GM12878 (cell line): ENCODE measurements around the gene PLP2. TPM values are rescaled to one million over a fixed set of nuclear protein-coding genes. Genes with fewer than 3 reads are reported as not detected.

ENCODE experiments used
- ATAC-seq: fragments of 200-7000 bp; cut with Tn5 transposase; 3 replicates; pipeline ENCODE4 v1.9.1; 2020; ENCODE audit warnings: mild to moderate bottlenecking, moderate library complexity
- BruUV-seq: library from RNA; stranded (reverse); fragments of 400-500 nt; replicated peaks from 2 replicates; lab custom pipeline; 2021; lab: Mats Ljungman, UMichigan
- CTCF ChIA-PET: fragments of 300-600 bp; sonication (Branson Sonifier 250); formaldehyde crosslinking; extraction: SDS; loops from one replicate; lab custom pipeline; 2021; ENCODE audit warnings: inconsistent platforms; lab: Yijun Ruan, JAX
- POLR2A ChIA-PET: fragments of 350-600 bp; formaldehyde crosslinking; extraction: SDS; loops from one replicate; lab custom pipeline; 2021; ENCODE audit warnings: inconsistent platforms; lab: Charles Lee
- RAD21 ChIA-PET: fragments of 300-600 bp; sonication (Branson Sonifier 250); formaldehyde crosslinking; loops from one replicate; lab custom pipeline; 2023; ENCODE audit warnings: antibody characterized with exemption; ENCODE audit not compliant: unreplicated experiment; lab: Charles Lee
- SMC1A ChIA-PET: fragments of 300-600 bp; sonication (Branson Sonifier 250); formaldehyde crosslinking; loops from one replicate; lab custom pipeline; 2023; ENCODE audit not compliant: unreplicated experiment, uncharacterized antibody; lab: Charles Lee
- DNase-seq: peaks from one replicate; pipeline ENCODE4 v3.0.0-alpha.2; 2011; ENCODE audit warnings: low read depth, low spot score
- FAIRE-seq: peaks from 3 replicates; lab custom pipeline; 2011; peaks lifted over from hg19 to GRCh38; lab: Jason Lieb, UNC
- H2AFZ ChIP-seq: 2 replicates; pipeline ENCODE4 v1.6.0; 2011; ENCODE audit warnings: low read depth, low read length, control low read depth; ENCODE audit not compliant: control insufficient read depth
- H3K27ac ChIP-seq: 2 replicates; pipeline ENCODE4 v1.5.1; 2011; ENCODE audit warnings: control low read depth; ENCODE audit not compliant: control insufficient read depth, insufficient read depth
- H3K27me3 ChIP-seq, 2 experiments: replicated peaks in 1 of 2; 2 replicates each; pipeline versions ENCODE4 v1.6.0 to v1.6.1; 2011; ENCODE audit warnings: low read length in 1 of 2; ENCODE audit not compliant: control insufficient read depth in 2 of 2, insufficient read depth in 2 of 2
- H3K36me3 ChIP-seq, 2 experiments: 2 replicates each; pipeline ENCODE4 v1.5.1; 2011; ENCODE audit warnings: low read length in 1 of 2; ENCODE audit not compliant: control insufficient read depth in 2 of 2, insufficient read depth in 2 of 2
- H3K4me1 ChIP-seq: 2 replicates; pipeline ENCODE4 v1.6.1; 2011; ENCODE audit warnings: mild to moderate bottlenecking, low read length, moderate library complexity, mixed read lengths; ENCODE audit not compliant: control insufficient read depth, insufficient read depth
- H3K4me2 ChIP-seq: 2 replicates; pipeline ENCODE4 v1.6.0; 2011; ENCODE audit warnings: control low read depth; ENCODE audit not compliant: control insufficient read depth, insufficient read depth
- H3K4me3 ChIP-seq: fragments of 200-600 bp; sonication (generic); 2 replicates; pipeline ENCODE4 v1.5.1; 2016
- H3K79me2 ChIP-seq: 2 replicates; pipeline ENCODE4 v1.6.0; 2011; ENCODE audit warnings: low read length; ENCODE audit not compliant: control insufficient read depth, insufficient read depth
- H3K9ac ChIP-seq: 2 replicates; pipeline ENCODE4 v1.8.0; 2011; ENCODE audit warnings: low read length, control low read depth, mixed read lengths; ENCODE audit not compliant: control insufficient read depth, insufficient read depth
- H3K9me3 ChIP-seq: replicated peaks from 3 replicates; pipeline ENCODE4 v1.5.1; 2011; ENCODE audit warnings: mild to moderate bottlenecking, low read length; ENCODE audit not compliant: control insufficient read depth, insufficient read depth
- H4K20me1 ChIP-seq: 2 replicates; pipeline ENCODE4 v1.6.0; 2011; ENCODE audit not compliant: control insufficient read depth, insufficient read depth
- CBFB ChIP-seq: IDR thresholded peaks from 2 replicates; pipeline ENCODE4 v1.6.1; 2016; ENCODE audit warnings: antibody characterized with exemption, low read depth
- CEBPB ChIP-seq, 2 experiments: fragments of 150-350 bp in 1 of 2; IDR thresholded peaks; 2 replicates each; pipeline ENCODE4 v1.6.1; 2012 to 2014; ENCODE audit warnings: low read depth in 2 of 2, low read length in 2 of 2, borderline replicate concordance in 1 of 2, inconsistent platforms in 1 of 2
- GABPA ChIP-seq: IDR thresholded peaks from 2 replicates; pipeline ENCODE4 v1.6.1; 2014; ENCODE audit warnings: antibody characterized with exemption, low read depth, mild to moderate bottlenecking, inconsistent platforms
- IRF4 ChIP-seq: IDR thresholded peaks from 2 replicates; pipeline ENCODE4 v1.6.1; 2011; ENCODE audit warnings: low read depth, low read length
- MEF2A ChIP-seq: IDR thresholded peaks from 2 replicates; pipeline ENCODE4 v1.6.1; 2011; ENCODE audit warnings: low read depth, mild to moderate bottlenecking, low read length, moderate library complexity; ENCODE audit not compliant: insufficient read depth
- MEF2B ChIP-seq: fragments of 450-650 bp; IDR thresholded peaks from 2 replicates; pipeline ENCODE4 v1.6.1; 2018; ENCODE audit warnings: mild to moderate bottlenecking, moderate library complexity; ENCODE audit not compliant: partially characterized antibody, poor library complexity, severe bottlenecking
- NR2F1 ChIP-seq: fragments of 450-650 bp; conservative IDR thresholded peaks from 2 replicates; pipeline ENCODE4 v1.6.1; 2017; ENCODE audit warnings: mild to moderate bottlenecking
- POLR2AphosphoS5 ChIP-seq: IDR thresholded peaks from 2 replicates; pipeline ENCODE4 v1.6.1; 2011; ENCODE audit warnings: mild to moderate bottlenecking, low read length, inconsistent platforms
- WGBS: methylation state at CpG from one replicate; pipeline ENCODE4 v1.1.6; 2016; ENCODE audit warnings: low lambda C conversion rate; ENCODE audit not compliant: insufficient replicate concordance, insufficient coverage; ENCODE audit errors: missing lambda C conversion rate; 5-methylcytosine and 5-hydroxymethylcytosine counted together
- in situ Hi-C: fragments of 300-500 bp; cut with MboI; formaldehyde crosslinking; loops from 9 replicates; pipeline ENCODE4 v1.14.3; 2018; ENCODE audit warnings: mixed read lengths
- intact Hi-C: fragments of 100-400 bp; cut with micrococcal nuclease; formaldehyde crosslinking; loops from one replicate; pipeline ENCODE4 v1.14.2; 2022; ENCODE audit not compliant: unreplicated experiment
- polyA plus RNA-seq, 11 experiments: library from polyadenylated mRNA; depleted of rRNA in 4 of 11; unstranded in 6 of 11; stranded (reverse) in 5 of 11; fragments of >200 nt; fragmentation: Nextera tagmentation in 4 of 11; fragmentation: Illumina TruSeq in 1 of 11; extraction: Ambion mirVana in 4 of 11; extraction: Trizol in 1 of 11; gene quantifications; 1 replicate in 1 of 11; 2 replicates in 10 of 11; pipeline versions ENCODE4 v1.2.1 to v1.2.3, GENCODE V29; 2011 to 2016; ENCODE audit warnings: inconsistent platforms in 2 of 11, missing spikeins in 2 of 11, low read depth in 1 of 11
- total RNA-seq, 4 experiments: library from RNA; depleted of rRNA in 3 of 4; stranded (reverse); fragments of >200 nt in 3 of 4; fragmentation: Illumina TruSeq in 1 of 4; extraction: Trizol in 1 of 4; gene quantifications; 2 replicates each; pipeline versions ENCODE4 v1.2.1 to v1.2.3, GENCODE V29; 2013 to 2021
- TF ChIP-seq, protein P1 (sequence below): fragments of 450-650 bp; IDR thresholded peaks from 2 replicates; pipeline ENCODE4 v1.6.1; 2017; ENCODE audit warnings: borderline replicate concordance
- TF ChIP-seq, protein P2 (sequence below): fragments of 450-650 bp; formaldehyde crosslinking; IDR thresholded peaks from 2 replicates; pipeline ENCODE4 v1.5.0; 2022; ENCODE audit warnings: mild to moderate bottlenecking, missing genetic modification characterization
- TF ChIP-seq, protein P3 (sequence below): IDR thresholded peaks from 2 replicates; pipeline ENCODE4 v1.6.1; 2012; ENCODE audit warnings: improper control_type of control experiment, low read depth, low read length; ENCODE audit not compliant: insufficient replicate concordance

PLP2 gene
- total and polyA plus RNA-seq, 10 of the 15 experiments (the other 5 are each of a cell fraction or from before 2014, with no cell fraction given): 56.6 to 177 (median 99.3) TPM

DNA sequence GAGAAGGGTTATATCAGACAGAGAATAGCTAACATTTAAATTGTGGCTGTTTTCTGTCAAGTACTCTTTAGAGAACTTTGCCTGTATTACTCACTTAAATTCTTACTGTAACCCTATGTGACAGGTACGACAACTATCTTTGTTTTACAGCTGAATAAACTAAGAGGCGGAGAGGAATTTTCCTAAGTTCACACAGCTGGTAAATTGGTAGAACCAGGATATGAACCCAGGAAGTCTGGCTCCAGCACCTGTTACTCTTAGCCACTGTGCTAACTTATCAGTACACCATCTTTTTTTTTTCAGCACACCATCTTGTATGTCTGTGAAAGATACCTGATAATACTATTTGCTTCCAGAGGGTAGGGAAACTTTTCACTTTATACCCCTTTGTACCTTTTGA, 30.3 kb downstream of the PLP2 start:
- H3K9ac ChIP-seq: no peak overlapping the region
- SMC1A ChIA-PET: no interaction called here
- no peak for FAIRE-seq
- no peaks in the 10 kb centered on the region for H3K79me2 ChIP-seq
- H2AFZ ChIP-seq: no peak overlapping the region
- no peak for ATAC-seq
- H3K27ac ChIP-seq: no peak overlapping the region
- H3K9me3 ChIP-seq: no peaks in the 10 kb centered on the region
- H3K4me1 ChIP-seq: no peaks in the 10 kb centered on the region
- H3K4me2 ChIP-seq: no peak overlapping the region
- no peaks in the 10 kb centered on the region for H4K20me1 ChIP-seq
- H3K36me3 ChIP-seq: no peaks in the 10 kb centered on the region
- in situ Hi-C loops: no loop called here
- CTCF ChIA-PET: interaction anchor here (1.7 kb wide), 1 partner anchor 10 kb away, joined by 4 read pairs; no protein-coding TSS in a partner anchor
- H3K4me3 ChIP-seq: no peak overlapping the region
- no peak for DNase-seq
- no TSS peak for BruUV-seq
- intact Hi-C loops: no loop called here
- H3K27me3 ChIP-seq: no peaks in the 10 kb centered on the region
- no peak for TF ChIP-seq CEBPB (IDR thresholded peaks at IDR 0.05; ENCODE audit: borderline replicate concordance in 1 of 2, low read depth in 2 of 2, low read length in 2 of 2)
- no peak for TF ChIP-seq POLR2AphosphoS5
- TF ChIP-seq, protein P1, sequence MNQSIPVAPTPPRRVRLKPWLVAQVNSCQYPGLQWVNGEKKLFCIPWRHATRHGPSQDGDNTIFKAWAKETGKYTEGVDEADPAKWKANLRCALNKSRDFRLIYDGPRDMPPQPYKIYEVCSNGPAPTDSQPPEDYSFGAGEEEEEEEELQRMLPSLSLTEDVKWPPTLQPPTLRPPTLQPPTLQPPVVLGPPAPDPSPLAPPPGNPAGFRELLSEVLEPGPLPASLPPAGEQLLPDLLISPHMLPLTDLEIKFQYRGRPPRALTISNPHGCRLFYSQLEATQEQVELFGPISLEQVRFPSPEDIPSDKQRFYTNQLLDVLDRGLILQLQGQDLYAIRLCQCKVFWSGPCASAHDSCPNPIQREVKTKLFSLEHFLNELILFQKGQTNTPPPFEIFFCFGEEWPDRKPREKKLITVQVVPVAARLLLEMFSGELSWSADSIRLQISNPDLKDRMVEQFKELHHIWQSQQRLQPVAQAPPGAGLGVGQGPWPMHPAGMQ: no peak
- TF ChIP-seq, protein P2, sequence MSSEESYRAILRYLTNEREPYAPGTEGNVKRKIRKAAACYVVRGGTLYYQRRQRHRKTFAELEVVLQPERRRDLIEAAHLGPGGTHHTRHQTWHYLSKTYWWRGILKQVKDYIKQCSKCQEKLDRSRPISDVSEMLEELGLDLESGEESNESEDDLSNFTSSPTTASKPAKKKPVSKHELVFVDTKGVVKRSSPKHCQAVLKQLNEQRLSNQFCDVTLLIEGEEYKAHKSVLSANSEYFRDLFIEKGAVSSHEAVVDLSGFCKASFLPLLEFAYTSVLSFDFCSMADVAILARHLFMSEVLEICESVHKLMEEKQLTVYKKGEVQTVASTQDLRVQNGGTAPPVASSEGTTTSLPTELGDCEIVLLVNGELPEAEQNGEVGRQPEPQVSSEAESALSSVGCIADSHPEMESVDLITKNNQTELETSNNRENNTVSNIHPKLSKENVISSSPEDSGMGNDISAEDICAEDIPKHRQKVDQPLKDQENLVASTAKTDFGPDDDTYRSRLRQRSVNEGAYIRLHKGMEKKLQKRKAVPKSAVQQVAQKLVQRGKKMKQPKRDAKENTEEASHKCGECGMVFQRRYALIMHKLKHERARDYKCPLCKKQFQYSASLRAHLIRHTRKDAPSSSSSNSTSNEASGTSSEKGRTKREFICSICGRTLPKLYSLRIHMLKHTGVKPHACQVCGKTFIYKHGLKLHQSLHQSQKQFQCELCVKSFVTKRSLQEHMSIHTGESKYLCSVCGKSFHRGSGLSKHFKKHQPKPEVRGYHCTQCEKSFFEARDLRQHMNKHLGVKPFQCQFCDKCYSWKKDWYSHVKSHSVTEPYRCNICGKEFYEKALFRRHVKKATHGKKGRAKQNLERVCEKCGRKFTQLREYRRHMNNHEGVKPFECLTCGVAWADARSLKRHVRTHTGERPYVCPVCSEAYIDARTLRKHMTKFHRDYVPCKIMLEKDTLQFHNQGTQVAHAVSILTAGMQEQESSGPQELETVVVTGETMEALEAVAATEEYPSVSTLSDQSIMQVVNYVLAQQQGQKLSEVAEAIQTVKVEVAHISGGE (CRISPR knock-in tag): no peak
- no peak for TF ChIP-seq MEF2B
- TF ChIP-seq MEF2A: no peak
- no peak for TF ChIP-seq IRF4
- no peak for TF ChIP-seq GABPA
- TF ChIP-seq NR2F1: no peak
- TF ChIP-seq, protein P3, sequence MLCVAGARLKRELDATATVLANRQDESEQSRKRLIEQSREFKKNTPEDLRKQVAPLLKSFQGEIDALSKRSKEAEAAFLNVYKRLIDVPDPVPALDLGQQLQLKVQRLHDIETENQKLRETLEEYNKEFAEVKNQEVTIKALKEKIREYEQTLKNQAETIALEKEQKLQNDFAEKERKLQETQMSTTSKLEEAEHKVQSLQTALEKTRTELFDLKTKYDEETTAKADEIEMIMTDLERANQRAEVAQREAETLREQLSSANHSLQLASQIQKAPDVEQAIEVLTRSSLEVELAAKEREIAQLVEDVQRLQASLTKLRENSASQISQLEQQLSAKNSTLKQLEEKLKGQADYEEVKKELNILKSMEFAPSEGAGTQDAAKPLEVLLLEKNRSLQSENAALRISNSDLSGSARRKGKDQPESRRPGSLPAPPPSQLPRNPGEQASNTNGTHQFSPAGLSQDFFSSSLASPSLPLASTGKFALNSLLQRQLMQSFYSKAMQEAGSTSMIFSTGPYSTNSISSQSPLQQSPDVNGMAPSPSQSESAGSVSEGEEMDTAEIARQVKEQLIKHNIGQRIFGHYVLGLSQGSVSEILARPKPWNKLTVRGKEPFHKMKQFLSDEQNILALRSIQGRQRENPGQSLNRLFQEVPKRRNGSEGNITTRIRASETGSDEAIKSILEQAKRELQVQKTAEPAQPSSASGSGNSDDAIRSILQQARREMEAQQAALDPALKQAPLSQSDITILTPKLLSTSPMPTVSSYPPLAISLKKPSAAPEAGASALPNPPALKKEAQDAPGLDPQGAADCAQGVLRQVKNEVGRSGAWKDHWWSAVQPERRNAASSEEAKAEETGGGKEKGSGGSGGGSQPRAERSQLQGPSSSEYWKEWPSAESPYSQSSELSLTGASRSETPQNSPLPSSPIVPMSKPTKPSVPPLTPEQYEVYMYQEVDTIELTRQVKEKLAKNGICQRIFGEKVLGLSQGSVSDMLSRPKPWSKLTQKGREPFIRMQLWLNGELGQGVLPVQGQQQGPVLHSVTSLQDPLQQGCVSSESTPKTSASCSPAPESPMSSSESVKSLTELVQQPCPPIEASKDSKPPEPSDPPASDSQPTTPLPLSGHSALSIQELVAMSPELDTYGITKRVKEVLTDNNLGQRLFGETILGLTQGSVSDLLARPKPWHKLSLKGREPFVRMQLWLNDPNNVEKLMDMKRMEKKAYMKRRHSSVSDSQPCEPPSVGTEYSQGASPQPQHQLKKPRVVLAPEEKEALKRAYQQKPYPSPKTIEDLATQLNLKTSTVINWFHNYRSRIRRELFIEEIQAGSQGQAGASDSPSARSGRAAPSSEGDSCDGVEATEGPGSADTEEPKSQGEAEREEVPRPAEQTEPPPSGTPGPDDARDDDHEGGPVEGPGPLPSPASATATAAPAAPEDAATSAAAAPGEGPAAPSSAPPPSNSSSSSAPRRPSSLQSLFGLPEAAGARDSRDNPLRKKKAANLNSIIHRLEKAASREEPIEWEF: no peak
- TF ChIP-seq CBFB: no peak
- 45% methylated on average over 2 of the region's 2 CpGs for WGBS
- RAD21 ChIA-PET: interaction anchor here (0.6 kb wide), 1 partner anchor 1829 kb away, joined by 3 read pairs; no protein-coding TSS in a partner anchor
- POLR2A ChIA-PET: interaction anchor here (0.6 kb wide), 1 partner anchor 338 kb away, joined by 3 read pairs; no protein-coding TSS in a partner anchor
